Stimulated activated CD4-positive, alpha-beta T cell treated with anti-CD3 and anti-CD28 coated beads, Interleukin-15, amount 100 ng/mL, for 1 hour (primary cell): Measurements from ENCODE around the gene TMEM40.
"Not testable (repeated sequence)": the region's sequence is repeated elsewhere in the genome, so short reads cannot be mapped to it uniquely, and the experiment has no call there.

ENCODE experiments used
- DNase-seq, 2 donors: peaks; one replicate each; pipeline ENCODE4 v3.0.0-alpha.2; 2020; ENCODE audit warnings: low read depth in 1 of 2, low spot score in 1 of 2

The TMEM40 gene

GRCh38 chr3:12752102-12752501 lies 7.0 kb downstream of the TMEM40 start:
- DNase-seq: no peak

- no peak for DNase-seq
These were observed 7.5 kb downstream of the TMEM40 start for GRCh38 chr3:12751571-12751970.

GRCh38 chr3:12750658-12751071 lies 8.4 kb downstream of the TMEM40 start:
- DNase-seq: no peak

- DNase-seq: no peak
These were observed 8.8 kb downstream of the TMEM40 start for GRCh38 chr3:12750223-12750622.

DNA sequence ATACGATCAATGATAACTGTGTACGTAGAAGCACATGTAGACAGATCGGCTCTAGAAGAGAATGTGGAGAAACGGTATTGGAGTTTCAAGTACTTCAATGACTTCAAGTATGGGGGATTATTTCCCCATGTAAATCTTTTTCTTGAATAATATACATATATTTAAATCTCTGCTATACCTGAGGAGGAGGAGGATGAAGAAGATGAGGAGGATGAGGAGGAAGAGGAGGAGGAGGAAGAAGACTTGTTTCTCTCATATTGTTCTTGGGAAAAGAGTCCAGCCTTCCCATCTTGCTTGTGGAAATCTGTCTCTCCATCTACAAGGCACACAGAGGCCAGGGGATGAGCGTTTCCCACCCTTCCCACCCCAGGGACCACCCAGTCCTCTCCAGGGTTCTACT lies 10.6 kb downstream of the TMEM40 start:
- DNase-seq: no peak

GRCh38 chr3:12746419-12746818 lies 12.6 kb downstream of the TMEM40 start:
- DNase-seq: no peak

GRCh38 chr3:12744326-12744725 lies 14.7 kb downstream of the TMEM40 start:
- DNase-seq: no peak

- no peak for DNase-seq
These were observed 15.5 kb downstream of the TMEM40 start for GRCh38 chr3:12743583-12743982.

- no peak for DNase-seq
These were observed 16.5 kb downstream of the TMEM40 start for GRCh38 chr3:12742330-12743107.

GRCh38 chr3:12741209-12741608 lies 17.9 kb downstream of the TMEM40 start:
- no peak for DNase-seq

DNA sequence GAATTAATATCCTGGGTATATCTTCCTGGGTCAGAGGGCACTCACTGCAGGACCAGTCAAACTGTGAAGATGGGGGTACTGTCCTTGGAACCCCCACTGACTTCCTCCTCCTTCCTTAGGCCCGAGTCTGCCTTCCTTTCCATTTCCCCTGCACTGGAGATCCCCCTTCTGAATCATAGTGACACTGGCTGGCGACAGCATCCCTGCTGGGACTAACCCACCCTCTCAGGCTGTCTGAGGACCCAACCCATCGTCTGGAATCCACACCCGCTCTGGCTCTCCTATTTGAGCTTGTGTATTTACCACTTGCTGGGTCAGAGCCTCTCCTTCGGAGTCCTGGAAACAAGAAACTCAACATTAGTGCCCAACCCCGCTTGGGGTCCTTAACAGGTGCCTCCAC lies 21.2 kb downstream of the TMEM40 start:
- no peak for DNase-seq

GRCh38 chr3:12737319-12737718 lies 21.7 kb downstream of the TMEM40 start:
- DNase-seq: no peak

DNA sequence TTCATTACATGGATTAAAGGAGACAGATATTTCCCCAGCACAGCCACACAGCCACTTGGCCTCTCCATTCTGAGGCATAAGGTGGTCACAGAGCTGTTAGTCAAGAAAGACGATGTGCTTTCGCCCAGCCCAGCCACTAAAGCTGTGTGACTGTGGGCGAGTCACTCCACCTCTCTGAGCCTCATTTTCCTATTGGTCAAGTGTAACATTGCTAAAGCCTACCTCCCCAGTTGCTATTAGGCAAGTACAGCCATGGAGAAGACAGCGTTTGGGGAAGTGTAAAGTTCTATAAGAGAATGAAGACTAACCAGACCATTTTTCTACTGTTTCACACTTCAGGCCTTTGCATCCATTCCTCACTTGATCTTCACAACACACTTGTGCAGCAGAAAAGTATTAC lies 24.1 kb downstream of the TMEM40 start:
- DNase-seq: no peak

- no peak for DNase-seq
These were observed 25.5 kb downstream of the TMEM40 start for GRCh38 chr3:12733566-12733965.

GRCh38 chr3:12730506-12731242 lies 28.4 kb downstream of the TMEM40 start:
- no peak for DNase-seq

DNA sequence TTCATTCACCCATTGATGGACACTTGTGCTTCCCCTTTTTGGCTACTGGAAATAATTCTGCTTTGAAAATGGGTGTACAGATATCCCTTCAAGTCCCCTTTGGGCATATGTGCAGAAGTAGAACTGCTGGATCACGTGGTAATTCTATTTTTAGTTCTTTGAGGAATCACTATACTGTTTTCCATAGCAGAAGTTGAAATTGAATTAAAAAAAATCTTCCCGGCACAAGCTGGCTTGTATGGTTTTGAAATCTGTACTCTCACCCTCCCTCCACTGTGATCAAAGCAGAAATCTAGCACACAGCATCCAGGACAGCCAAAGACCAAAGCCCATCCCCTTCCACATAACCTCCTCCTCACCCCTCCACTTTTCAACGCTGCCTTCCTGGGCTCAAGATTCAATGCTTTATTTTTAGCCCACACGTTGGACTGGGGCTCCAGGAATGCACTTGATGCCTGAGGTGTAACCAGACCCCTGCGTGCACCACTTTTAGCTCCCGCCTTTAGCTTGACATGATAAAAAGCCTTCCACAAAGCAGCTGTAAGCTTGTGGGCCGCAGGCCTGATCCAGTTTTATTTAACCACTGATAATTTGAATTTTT lies 29.9 kb downstream of the TMEM40 start:
- no peak for DNase-seq

- DNase-seq: no peak
These were observed 31.1 kb downstream of the TMEM40 start for GRCh38 chr3:12727937-12728336.

DNA sequence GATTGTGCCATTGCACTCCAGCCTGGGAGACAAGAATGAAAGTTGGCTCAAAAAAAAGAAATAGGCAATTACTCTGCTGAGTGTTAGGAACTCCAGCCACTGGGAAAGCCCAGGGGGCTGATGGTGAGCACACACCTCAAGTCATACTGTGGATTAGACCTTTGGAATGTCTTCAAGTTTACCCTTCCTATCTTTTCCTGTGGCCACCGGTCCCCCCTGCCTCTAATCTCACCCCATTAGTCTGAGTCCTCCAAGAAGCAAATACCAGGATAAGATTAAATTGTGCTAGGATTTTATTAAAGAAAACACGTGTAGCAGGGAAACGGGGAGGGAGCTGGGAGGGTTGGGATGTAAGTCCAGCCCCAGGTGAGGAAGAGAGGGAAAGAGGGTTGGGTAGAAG lies 31.6 kb downstream of the TMEM40 start:
- no peak for DNase-seq

- DNase-seq: no peak
These were observed 33.6 kb downstream of the TMEM40 start for GRCh38 chr3:12725436-12725835.

DNA sequence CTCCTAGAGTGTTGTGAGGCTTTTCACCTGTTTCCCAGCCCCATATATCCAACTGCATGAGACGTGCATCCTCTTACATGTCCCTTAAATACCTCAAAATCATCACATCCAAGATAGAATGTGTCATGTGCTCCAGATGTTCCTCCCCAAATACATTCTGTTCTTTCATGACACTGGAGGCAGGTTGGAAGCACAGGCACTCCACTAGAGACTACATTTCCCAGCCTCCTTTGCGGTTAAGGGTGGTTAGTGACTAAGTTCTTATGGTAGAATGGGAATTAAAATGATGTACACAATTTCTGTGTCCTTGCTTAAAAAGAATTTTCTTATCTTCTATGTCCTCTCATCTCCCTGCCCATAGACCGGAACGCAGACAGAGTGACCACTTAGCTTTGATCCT lies 34.3 kb downstream of the TMEM40 start:
- DNase-seq: no peak

DNA sequence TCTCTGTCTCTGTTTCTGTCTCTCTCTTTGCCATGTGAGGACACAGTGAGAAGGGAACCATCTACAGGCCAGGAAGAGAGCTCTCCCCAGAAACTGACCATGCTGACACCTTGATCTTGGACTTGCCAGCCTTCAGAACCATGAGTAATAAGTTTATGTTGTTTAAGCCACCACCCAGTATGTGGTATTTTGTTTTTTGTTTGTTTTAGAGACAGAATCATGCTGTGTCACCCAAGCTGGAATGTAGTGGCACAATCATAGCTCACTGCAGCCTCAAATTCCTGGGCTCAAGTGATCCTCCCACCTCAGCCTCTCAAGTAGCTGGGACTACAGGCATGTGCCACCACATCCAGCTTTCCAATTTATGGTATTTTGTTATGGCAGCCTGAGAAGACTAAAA lies 35.7 kb downstream of the TMEM40 start:
- DNase-seq: not testable (repeated sequence)

DNA sequence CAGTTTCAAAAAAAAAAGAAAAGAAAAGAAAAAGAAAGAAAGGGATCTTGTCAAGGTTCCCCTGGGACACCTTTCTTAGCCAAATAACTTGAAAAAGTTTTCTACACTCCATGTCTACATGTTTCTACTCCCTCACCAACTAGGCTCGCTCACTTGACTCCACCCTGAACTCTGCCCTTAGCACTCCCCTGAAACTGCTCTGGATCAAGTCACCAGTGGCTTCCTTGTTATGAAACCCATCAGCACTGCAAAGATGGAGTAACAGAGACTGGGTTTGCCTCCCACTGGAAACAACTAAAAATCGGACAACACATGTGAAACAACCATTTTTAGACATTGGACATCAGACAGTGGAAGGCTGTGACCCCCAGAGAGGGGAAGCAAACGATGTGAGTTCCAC lies 36.8 kb downstream of the TMEM40 start:
- DNase-seq: no peak
